Left kidney (tissue), 2 donors: ENCODE measurements around the gene PRR13. TPM values are rescaled to one million over a fixed set of nuclear protein-coding genes. Genes with fewer than 3 reads are reported as not detected.
"Not testable (repeated sequence)": the region's sequence is repeated elsewhere in the genome, so short reads cannot be mapped to it uniquely, and the experiment has no call there.

Experiments
- DNase-seq: peaks from one replicate; pipeline ENCODE4 v3.0.0-alpha.2; 2013
- polyA plus RNA-seq: library from polyadenylated mRNA; unstranded; fragments of 120-200 nt; gene quantifications from one replicate; pipeline ENCODE4 v1.2.1, GENCODE V29; 2013; ENCODE audit not compliant: insufficient read length

The PRR13 gene
- polyA plus RNA-seq, 1 donor = 184 TPM

GRCh38 chr12:53466640-53467039, 25.1 kb downstream of the PRR13 start:
- DNase-seq = no peak

- no peak for DNase-seq
Observed at GRCh38 chr12:53467082-53467481, 25.5 kb downstream of the PRR13 start.

GRCh38 chr12:53467880-53468279, 26.3 kb downstream of the PRR13 start:
- no peak for DNase-seq

- no peak for DNase-seq
Observed at GRCh38 chr12:53468282-53468681, 26.7 kb downstream of the PRR13 start.

- DNase-seq = no peak
Observed at GRCh38 chr12:53472056-53472582, 30.6 kb downstream of the PRR13 start.

- no peak for DNase-seq
Observed at GRCh38 chr12:53474077-53474476, 32.5 kb downstream of the PRR13 start.

- no peak for DNase-seq
Observed at GRCh38 chr12:53474819-53475218, 33.3 kb downstream of the PRR13 start.

GRCh38 chr12:53476769-53477209, 35.3 kb downstream of the PRR13 start:
- no peak for DNase-seq

GRCh38 chr12:53478865-53479264, 37.3 kb downstream of the PRR13 start:
- DNase-seq = no peak

- no peak for DNase-seq
Observed at GRCh38 chr12:53479331-53479730, 37.8 kb downstream of the PRR13 start.

- no peak for DNase-seq
Observed at GRCh38 chr12:53480491-53481442, 39.2 kb downstream of the PRR13 start.

- DNase-seq = not testable (repeated sequence)
Observed at GRCh38 chr12:53481458-53481857, 39.9 kb downstream of the PRR13 start.

- no peak for DNase-seq
Observed at GRCh38 chr12:53481939-53482586, 40.5 kb downstream of the PRR13 start.

GRCh38 chr12:53482626-53483168, 41.2 kb downstream of the PRR13 start:
- DNase-seq = no peak

GRCh38 chr12:53483225-53483978, 41.9 kb downstream of the PRR13 start:
- no peak for DNase-seq

GRCh38 chr12:53483979-53484377, 42.4 kb downstream of the PRR13 start:
- DNase-seq = no peak

GRCh38 chr12:53484686-53485575, 43.4 kb downstream of the PRR13 start:
- no peak for DNase-seq

- no peak for DNase-seq
Observed at GRCh38 chr12:53485955-53486735, 44.6 kb downstream of the PRR13 start.

- DNase-seq = no peak
Observed at GRCh38 chr12:53486736-53487487, 45.4 kb downstream of the PRR13 start.
